H1 (cell line): ENCODE measurements around the gene INAFM1. TPM values are rescaled to one million over a fixed set of nuclear protein-coding genes. Genes with fewer than 3 reads are reported as not detected.

Experiments used
- ASH2L ChIP-seq: fragments of 200-600, 300-600 bp; sonication (generic); IDR thresholded peaks from one replicate; pipeline ENCODE4 v1.7.1; 2017; ENCODE audit warnings: low read length
- BRCA1 ChIP-seq: IDR thresholded peaks from 2 replicates; pipeline ENCODE4 v1.6.1; 2012; ENCODE audit warnings: low read depth, low read length, improper control_type of control experiment
- CREB1 ChIP-seq: IDR thresholded peaks from 2 replicates; pipeline ENCODE4 v1.6.1; 2012; ENCODE audit warnings: inconsistent platforms
- GTF2F1 ChIP-seq: IDR thresholded peaks from 2 replicates; pipeline ENCODE4 v1.6.1; 2012; ENCODE audit warnings: low read depth, low read length, improper control_type of control experiment, borderline replicate concordance
- RXRA ChIP-seq: IDR thresholded peaks from 2 replicates; pipeline ENCODE4 v1.6.1; 2011; ENCODE audit warnings: low read depth, mild to moderate bottlenecking, low read length, moderate library complexity; ENCODE audit not compliant: insufficient read depth
- TCF12 ChIP-seq: IDR thresholded peaks from 2 replicates; pipeline ENCODE4 v1.6.1; 2011; ENCODE audit warnings: low read depth, mild to moderate bottlenecking, low read length
- polyA plus RNA-seq, 7 experiments: library from polyadenylated mRNA; depleted of rRNA in 3 of 7; stranded (reverse) in 5 of 7; unstranded in 2 of 7; fragments of >200 nt in 5 of 7; fragments of 200-250 nt in 2 of 7; gene quantifications; 1 replicate in 5 of 7; 2 replicates in 1 of 7; 4 replicates in 1 of 7; pipeline versions ENCODE4 v1.2.1 to v1.2.3, GENCODE V29; 2011 to 2013; ENCODE audit warnings: missing spikeins in 2 of 7, mixed read lengths in 2 of 7
- total RNA-seq: library from RNA; stranded (reverse); fragmentation: NEBNext Ultra II Directional; extraction: Animal tissue kit (Norgen Biotek cat#: 25700); gene quantifications from 2 replicates; pipeline ENCODE4 v1.2.1, GENCODE V29; 2021
- TF ChIP-seq, protein P1 (sequence below): fragments of 300-600 bp; sonication (generic); IDR thresholded peaks from 2 replicates; pipeline ENCODE4 v1.7.1; 2012; ENCODE audit warnings: low read length, moderate library complexity, mild to moderate bottlenecking, inconsistent platforms; ENCODE audit not compliant: insufficient replicate concordance

Gene INAFM1
- total and polyA plus RNA-seq, 2 of the 8 experiments (the other 6 are each of a cell fraction or from before 2014, with no cell fraction given), result 2.6 to 3.4 TPM

DNA sequence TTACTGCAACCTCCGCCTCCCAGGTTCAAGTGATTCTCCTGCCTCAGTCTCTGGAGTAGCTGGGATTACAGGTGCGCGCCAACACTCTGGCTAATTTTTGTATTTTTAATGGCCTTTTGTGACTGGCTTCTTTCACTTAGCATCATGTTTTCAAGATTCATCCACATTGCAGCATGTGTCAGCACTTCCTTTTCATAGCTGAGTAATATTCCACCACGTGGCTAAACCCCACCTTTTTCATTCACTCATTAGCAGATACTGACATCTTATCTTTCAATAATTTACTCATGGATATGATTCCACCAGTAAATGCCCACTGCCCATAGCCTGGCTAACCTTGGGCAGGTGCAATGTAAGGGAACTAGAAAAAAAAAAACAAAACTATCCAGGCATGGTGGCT is 41.8 kb downstream of the INAFM1 start (continued):
- TF ChIP-seq, protein P1, sequence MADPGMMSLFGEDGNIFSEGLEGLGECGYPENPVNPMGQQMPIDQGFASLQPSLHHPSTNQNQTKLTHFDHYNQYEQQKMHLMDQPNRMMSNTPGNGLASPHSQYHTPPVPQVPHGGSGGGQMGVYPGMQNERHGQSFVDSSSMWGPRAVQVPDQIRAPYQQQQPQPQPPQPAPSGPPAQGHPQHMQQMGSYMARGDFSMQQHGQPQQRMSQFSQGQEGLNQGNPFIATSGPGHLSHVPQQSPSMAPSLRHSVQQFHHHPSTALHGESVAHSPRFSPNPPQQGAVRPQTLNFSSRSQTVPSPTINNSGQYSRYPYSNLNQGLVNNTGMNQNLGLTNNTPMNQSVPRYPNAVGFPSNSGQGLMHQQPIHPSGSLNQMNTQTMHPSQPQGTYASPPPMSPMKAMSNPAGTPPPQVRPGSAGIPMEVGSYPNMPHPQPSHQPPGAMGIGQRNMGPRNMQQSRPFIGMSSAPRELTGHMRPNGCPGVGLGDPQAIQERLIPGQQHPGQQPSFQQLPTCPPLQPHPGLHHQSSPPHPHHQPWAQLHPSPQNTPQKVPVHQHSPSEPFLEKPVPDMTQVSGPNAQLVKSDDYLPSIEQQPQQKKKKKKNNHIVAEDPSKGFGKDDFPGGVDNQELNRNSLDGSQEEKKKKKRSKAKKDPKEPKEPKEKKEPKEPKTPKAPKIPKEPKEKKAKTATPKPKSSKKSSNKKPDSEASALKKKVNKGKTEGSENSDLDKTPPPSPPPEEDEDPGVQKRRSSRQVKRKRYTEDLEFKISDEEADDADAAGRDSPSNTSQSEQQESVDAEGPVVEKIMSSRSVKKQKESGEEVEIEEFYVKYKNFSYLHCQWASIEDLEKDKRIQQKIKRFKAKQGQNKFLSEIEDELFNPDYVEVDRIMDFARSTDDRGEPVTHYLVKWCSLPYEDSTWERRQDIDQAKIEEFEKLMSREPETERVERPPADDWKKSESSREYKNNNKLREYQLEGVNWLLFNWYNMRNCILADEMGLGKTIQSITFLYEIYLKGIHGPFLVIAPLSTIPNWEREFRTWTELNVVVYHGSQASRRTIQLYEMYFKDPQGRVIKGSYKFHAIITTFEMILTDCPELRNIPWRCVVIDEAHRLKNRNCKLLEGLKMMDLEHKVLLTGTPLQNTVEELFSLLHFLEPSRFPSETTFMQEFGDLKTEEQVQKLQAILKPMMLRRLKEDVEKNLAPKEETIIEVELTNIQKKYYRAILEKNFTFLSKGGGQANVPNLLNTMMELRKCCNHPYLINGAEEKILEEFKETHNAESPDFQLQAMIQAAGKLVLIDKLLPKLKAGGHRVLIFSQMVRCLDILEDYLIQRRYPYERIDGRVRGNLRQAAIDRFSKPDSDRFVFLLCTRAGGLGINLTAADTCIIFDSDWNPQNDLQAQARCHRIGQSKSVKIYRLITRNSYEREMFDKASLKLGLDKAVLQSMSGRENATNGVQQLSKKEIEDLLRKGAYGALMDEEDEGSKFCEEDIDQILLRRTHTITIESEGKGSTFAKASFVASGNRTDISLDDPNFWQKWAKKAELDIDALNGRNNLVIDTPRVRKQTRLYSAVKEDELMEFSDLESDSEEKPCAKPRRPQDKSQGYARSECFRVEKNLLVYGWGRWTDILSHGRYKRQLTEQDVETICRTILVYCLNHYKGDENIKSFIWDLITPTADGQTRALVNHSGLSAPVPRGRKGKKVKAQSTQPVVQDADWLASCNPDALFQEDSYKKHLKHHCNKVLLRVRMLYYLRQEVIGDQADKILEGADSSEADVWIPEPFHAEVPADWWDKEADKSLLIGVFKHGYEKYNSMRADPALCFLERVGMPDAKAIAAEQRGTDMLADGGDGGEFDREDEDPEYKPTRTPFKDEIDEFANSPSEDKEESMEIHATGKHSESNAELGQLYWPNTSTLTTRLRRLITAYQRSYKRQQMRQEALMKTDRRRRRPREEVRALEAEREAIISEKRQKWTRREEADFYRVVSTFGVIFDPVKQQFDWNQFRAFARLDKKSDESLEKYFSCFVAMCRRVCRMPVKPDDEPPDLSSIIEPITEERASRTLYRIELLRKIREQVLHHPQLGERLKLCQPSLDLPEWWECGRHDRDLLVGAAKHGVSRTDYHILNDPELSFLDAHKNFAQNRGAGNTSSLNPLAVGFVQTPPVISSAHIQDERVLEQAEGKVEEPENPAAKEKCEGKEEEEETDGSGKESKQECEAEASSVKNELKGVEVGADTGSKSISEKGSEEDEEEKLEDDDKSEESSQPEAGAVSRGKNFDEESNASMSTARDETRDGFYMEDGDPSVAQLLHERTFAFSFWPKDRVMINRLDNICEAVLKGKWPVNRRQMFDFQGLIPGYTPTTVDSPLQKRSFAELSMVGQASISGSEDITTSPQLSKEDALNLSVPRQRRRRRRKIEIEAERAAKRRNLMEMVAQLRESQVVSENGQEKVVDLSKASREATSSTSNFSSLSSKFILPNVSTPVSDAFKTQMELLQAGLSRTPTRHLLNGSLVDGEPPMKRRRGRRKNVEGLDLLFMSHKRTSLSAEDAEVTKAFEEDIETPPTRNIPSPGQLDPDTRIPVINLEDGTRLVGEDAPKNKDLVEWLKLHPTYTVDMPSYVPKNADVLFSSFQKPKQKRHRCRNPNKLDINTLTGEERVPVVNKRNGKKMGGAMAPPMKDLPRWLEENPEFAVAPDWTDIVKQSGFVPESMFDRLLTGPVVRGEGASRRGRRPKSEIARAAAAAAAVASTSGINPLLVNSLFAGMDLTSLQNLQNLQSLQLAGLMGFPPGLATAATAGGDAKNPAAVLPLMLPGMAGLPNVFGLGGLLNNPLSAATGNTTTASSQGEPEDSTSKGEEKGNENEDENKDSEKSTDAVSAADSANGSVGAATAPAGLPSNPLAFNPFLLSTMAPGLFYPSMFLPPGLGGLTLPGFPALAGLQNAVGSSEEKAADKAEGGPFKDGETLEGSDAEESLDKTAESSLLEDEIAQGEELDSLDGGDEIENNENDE, result no peak
- TF ChIP-seq BRCA1 (no peak), TCF12 (no peak), RXRA (no peak), GTF2F1 (no peak), CREB1 (no peak), ASH2L (no peak)
